ENCODE data around the gene TFR2.

DNA sequence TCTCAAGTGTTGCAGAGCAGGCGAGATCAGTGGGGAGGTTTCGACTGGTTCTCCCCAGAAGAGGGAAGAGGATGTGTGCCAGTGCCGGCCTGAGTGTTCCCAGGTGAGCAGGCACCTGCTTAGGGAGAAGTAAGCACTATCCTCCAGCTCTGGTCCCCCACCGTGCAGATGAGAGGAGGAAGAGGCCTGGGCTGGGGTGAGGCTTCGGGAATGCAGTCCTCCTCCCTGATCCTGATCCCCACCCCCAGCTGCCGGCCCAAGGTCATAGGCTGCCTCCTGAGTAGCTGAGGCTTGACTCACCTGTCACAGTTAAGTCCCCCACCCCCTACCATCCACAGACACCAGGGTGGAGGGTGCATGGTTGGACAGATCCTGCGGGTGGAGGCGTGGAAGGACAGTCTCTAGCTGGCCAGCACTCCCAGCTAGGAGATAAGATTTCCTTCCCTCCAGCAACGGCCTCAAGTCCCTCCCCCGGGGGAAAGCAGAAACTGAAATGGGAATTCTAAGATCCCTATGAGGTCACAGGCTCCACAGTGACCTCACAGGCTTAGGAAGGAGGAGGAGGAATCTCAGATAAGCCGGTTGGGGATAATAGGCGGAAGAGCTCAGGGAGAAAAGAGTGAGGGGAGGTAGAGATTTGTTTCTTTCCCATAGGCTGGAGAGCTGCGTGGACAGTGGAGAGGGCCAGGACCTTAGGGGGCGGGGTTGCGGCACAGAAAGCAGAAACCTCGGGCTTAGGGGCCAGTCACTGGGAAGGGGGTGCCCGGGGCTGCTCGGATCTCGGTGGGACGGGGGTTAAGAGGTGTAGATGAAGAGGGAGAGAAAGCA lies 56.5 kb downstream of the TFR2 start:
- TF ChIP-seq ELF1 (tag; IDR thresholded peaks at IDR 0.05): no peak
- TF ChIP-seq ZBED1 (IDR thresholded peaks at IDR 0.05): no peak

Data from K562 (cell line).